HG02840 (cell line): ENCODE results near the gene CD24.
A peak's percentile ranks its signal among the peaks of the same experiment; 100 is the strongest.
"Not testable (repeated sequence)": the region's sequence is repeated elsewhere in the genome, so short reads cannot be mapped to it uniquely, and the experiment has no call there.

ENCODE experiments used
- ATAC-seq: cut with Tn5 transposase; IDR thresholded peaks from one replicate; pipeline ENCODE4 v1.9.1; 2021; ENCODE audit warnings: mild to moderate bottlenecking, moderate library complexity, moderate number of reproducible peaks; ENCODE audit not compliant: unreplicated experiment, low FRiP score

CD24 gene, protein sequence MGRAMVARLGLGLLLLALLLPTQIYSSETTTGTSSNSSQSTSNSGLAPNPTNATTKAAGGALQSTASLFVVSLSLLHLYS

GRCh38 chr6:106974336-106974998 is at the start of gene CD24:
Gene CD24, minus strand, starts transcription at chr6:106974729. Its CDS starts 83 bp downstream, at chr6:106974646.
- peak; percentile 18 for ATAC-seq

GRCh38 chr6:107021446-107022185 is 47.1 kb upstream of the CD24 start:
- ATAC-seq = no peak

DNA sequence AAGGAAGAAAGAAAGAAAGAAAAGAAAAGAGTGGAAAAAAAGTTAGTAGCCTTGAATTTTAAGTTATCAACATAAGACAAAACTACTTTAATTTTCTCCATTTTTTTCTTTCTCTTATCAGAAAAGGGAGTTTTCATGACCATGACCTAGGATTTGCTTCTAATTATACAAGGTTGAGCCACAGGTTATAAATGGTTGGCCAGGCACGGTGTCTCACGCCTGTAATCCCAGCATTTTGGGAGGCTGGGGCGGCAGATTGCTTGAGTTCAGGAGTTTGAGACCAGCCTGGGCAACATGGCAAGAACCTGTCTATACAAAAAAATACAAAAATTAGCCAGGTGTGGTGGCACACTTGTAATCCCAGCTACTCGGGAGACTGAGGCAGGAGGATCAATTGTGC is 45.7 kb upstream of the CD24 start:
- ATAC-seq = no peak

GRCh38 chr6:107019628-107020027 is 45.1 kb upstream of the CD24 start:
- not testable (repeated sequence) for ATAC-seq

GRCh38 chr6:107019047-107019446 is 44.5 kb upstream of the CD24 start:
- ATAC-seq = no peak

DNA sequence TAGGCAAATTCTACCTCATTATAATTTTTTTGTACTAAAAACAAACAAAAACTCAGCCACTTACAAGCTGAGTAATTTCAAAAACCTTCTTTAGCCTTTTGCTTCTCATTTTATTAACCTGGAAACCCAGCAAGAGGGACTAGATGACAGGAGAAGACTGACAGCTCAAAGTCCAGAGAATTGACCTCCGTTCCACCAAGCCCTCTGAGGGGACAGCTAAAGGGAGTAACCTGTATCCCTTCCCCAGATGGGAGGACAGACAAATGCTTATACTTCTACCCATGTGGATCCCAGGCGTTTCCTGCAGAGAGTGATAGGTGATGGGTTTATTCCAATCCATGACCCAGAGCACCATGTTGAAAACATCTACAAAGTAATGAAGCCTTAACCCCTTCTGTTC is 35.0 kb upstream of the CD24 start:
- ATAC-seq = no peak

DNA sequence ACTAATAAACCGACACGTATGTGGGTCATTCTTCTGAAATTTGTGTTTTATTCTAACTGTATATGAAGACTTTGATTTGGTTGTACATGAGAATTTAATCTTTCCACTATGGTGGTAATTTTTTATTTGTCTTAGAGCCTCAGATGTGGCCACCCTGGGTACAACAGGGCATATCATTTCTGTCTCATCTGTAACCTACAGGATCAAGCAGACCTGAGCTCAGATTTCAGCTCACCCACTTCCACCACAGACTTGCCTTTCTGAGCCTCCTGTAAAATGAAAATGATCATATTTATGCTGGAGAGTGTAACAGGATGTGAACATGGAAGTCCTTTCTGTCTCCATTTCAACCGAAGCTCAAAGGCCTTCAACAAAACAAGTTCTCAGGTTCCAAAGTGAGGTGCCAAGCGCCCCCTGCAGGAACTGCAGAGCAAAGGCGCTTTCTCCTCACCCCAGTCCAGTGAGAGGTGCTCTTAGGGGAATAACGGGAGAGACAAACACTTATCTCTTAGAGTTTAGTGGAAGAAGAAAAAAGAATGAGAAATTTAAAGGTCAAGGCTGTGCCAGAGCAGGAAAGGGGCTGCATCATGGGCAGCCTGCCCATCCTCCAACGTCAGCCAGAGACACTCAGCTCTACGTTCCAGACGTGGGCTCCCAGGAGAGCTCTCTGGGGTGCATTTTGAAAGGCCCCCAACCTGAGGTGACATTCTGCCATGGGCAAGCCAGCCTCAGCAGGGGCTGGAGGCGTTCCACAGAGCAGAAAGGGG is 23.0 kb upstream of the CD24 start:
- ATAC-seq = no peak

- no peak for ATAC-seq
Measured at GRCh38 chr6:106995640-106996039, 21.1 kb upstream of the CD24 start.

DNA sequence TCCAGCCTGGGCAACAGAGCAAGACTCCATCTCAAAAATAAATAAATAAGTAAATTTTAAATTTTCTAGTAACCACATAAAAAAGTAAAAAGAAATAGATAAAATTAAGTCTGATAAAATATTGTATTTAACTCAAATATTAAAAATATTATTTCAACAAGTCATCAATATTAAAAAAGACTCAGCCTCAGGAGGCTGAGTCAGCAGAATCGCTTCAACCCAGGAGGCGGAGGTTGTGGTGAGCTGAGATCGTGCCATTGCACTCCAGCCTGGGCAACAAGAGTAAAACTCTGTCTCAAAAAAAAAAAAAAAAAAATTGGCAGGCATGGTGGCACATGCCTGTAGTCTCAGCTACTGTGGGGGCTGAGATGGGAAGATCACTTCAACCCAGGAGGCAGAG is 15.2 kb upstream of the CD24 start:
- not testable (repeated sequence) for ATAC-seq

DNA sequence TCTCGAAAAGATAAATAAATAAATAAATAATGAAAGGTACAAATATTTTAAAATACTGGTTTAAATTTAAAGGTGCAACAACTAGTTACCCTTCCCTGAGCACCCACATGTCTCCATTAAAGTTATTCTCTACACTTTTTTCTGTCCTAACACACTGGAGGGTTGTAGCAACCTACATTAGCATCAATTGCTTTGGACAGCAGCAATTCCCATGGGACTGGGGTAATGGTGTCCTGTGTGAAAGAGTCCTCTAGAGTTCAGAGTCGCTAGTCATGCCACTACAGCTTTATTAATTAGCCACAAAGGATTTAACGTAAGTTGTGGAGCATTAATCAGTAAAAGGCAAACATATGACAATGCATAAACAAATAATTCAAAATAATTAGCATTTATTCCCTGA is 14.1 kb upstream of the CD24 start:
- no peak for ATAC-seq

- ATAC-seq = no peak
Measured at GRCh38 chr6:106981926-106982325, 7.4 kb upstream of the CD24 start.

GRCh38 chr6:106980926-106981325 is 6.4 kb upstream of the CD24 start:
- no peak for ATAC-seq

GRCh38 chr6:106979435-106979884 is 4.9 kb upstream of the CD24 start:
- ATAC-seq = no peak

- ATAC-seq = no peak
Measured at GRCh38 chr6:106977246-106977645, 2.7 kb upstream of the CD24 start.

DNA sequence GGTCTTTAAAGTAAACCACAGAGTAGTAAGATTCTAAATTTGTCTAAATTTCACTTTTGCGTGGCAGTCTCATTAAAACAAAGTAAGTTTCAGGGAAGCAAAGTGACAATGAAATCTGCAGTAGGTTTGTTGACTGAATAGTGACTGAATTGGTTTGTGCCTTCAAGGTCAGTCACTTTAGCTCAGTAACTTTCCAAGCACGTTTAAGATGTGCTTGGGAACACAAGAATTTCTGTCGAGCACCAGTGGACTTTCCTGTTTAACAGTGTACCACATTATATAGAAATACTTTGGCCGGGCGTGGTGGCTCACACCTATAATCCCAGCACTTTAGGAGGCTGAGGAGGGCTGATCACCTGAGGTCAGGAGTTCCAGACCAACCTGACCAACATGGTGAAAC is 1.7 kb upstream of the CD24 start:
- ATAC-seq = no peak

DNA sequence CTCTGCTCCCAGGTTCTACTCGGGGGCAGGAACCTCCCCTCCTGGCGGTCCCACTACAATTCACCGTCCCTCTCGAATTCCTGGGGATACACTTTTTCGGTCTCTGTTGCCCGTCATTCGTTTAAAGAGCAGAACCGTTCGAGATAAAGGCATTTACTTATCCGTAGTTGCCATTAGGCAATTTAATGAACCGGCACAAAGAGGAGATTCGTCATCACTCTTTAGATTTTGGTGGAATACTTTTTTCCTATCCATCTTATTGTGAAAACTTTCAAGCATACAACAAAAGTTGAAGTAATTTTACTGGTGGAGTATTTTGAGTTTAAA is 1.2 kb upstream of the CD24 start:
- no peak for ATAC-seq

- peak; percentile 55 for ATAC-seq
Measured at GRCh38 chr6:106974999-106975737, 639 bp upstream of the CD24 start.

DNA sequence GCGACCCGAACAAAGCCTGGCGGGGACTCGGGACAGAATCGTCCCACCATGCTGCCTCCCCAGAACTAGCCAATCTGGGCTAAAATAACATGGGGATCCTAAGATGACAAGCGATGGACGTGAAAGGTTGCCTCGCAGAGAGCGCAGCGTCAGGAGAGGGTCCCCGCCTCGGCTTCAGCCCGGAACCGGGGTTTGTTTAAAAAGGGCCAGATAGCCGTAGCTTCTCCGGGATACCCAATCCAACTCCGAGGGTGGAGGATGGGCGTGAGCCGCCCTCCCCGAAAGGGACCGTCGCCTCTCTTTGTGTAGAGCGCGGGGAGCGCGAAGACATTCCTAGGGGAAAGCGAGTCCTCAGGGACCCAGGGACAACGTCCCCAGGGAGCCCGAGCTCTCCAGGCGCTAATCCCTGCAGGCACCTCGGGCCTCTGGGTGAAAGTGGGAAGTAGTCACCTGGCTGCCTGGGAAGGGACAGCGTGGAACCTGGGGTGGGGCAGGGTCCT is 643 bp downstream of the CD24 start:
- ATAC-seq = no peak

DNA sequence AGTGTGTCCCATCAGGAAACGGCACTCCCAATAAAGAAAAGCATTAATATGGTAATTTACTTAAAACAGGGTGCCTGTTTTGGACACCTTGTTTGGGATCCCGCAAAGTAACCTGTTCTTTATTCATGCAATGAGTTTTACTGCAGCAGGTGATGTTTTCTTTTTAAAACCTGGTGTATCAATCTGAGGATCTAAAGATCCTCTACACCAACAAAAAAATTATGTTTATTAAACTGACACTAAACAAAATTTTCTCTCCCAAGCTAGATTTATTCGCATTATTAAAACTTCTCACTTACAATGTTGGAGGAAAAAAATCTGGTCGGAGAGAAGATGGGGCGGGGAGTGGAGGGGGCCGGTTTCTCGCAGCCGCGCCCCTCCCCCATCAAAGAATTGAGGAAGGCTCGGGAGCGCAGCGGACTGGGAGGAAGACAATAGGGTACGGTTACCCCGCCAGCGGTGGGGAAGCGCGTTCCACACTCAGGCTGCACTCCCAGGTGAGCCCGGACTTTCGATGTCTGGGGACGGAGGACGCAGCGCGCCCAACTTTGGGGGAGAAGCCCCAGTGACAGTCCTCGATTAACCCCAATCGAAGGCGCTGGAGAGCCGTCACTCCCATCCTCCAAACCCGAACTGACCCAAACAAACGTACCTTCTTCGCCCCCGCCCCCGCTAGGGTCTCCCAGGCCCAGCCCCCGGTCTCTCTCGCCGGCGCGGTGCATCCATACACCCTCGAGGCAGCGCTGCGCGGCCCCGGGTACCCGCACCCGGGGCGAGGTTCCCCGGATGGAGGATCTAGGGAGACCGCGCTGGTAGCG is 1.3 kb downstream of the CD24 start:
- no peak for ATAC-seq

GRCh38 chr6:106972500-106972899 is 2.0 kb downstream of the CD24 start:
- no peak for ATAC-seq
